COR-L47 (cell line): Measurements from ENCODE around the gene MIGA2.
A peak's percentile ranks its signal among the peaks of the same experiment; 100 is the strongest.
"Not testable (repeated sequence)": the region's sequence is repeated elsewhere in the genome, so short reads cannot be mapped to it uniquely, and the experiment has no call there.

Experiments
- DNase-seq: peaks from one replicate; lab custom pipeline; 2025; lab: John Stamatoyannopoulos, UW

Gene MIGA2

DNA sequence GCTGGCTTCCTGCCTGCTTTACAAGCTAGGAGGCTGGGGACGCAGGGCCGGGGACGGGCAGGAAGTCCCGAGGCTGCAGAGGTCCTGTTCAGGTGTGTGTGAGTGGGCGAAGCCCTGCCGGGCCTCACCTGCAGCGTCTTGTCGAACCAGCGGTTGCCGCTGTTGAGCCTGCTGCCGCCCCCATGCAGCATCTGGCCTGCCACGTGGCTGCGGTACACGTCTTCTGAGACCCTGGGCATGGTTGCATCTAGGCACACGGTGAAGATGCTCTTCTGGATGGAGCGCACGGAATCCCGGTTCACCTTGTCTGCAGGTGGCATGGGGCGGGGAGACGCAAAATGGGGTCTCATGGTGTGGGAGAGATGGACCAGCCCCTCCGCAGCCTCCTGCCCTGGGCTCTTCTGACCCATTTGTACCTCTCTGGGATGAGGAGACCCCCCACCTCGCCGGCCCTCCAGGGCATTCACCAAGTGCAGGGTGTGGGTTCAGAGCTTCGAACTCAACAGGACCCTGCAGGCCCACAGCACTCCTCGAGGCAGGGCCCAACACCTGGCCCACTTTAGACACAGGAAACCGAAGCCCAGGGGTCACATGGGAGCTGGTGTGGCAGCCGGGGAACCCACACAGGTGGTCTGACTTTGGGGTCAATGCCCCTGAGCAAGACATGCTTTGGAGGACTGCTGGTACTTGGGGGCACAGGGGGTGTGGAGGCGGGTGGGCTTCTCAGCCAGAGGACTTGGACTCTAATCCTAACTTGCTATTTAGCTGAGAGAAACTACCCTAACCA is 64.2 kb downstream of the MIGA2 start:
- DNase-seq, result no peak

DNA sequence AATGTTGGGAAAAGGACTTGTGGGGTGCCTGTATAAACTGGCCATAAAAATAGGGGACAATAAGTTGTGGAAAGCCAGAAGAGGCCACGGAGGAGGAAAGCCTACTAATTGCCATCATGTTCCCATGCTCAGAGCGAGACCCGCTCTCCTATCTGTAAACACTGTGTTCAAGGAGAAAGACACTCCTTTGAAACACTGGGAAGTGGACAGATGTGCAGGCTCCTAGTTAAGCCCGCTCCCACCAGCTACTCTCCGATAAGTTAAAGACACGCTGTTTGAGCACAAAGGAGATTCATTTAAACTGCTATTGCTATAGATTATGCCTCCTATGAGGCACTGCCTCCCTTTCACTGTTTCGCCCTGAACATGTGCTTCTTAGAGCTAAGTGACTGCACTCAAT is 64.9 kb downstream of the MIGA2 start:
- no peak for DNase-seq

DNA sequence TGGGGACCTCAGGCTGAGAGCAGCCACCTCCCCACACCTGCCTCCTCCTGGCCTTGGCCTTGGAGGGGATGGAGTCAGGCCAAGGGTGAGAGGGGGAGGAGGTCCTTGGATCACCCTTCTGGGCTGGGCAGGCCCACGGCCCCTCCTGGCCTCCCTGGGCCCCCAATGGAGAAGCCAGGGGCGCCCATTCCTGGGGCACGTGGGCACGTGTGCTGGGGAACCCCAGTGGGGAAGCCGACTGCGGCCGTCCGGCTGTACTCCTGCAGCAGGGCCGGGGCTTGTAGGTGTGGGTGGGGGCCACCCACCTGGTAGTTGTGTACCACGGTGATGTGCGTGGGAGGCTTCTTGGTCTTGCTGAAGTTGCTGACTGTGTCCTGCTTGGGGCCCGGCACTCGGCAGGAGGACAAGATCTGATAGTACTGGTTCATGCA is 65.7 kb downstream of the MIGA2 start:
- no peak for DNase-seq

DNA sequence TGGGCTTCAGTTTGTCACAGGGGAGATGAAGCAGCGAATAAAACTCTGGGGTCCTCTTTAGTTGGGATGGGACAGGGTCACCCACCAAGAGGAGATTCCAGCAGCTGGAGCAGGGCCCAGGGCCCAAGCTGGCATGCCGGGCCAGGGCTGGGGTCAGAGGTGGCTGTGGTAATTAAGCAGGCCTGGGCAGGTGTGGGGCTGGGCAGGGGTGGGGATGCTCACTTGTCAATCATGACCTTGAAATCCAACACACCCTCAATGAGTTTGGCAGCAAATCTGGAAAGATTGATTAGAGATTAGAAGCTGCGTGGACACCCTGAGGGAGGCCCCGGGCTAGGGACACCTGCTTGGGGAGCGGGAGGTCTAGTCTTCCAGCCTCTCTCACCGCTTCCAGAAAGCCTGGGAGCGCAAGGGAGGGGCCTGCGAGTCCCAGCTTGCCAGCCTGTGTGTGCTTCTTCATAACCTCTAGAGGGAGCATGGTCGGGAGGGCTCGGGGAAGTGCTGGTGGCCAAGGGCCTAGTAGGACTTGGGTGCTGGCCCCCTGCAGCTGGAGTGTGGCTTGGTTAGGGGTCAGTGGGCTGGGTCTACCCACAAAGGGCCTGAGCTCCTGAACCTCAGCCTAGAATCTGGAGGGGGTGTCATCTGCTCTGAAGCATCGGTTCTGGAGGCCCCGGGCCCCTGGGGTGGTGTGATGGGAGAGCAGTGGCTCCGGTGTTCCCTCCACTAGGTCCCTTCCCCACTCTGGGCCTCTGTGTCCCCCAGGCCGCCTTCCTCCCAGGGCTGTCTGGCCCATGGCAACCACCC is 66.6 kb downstream of the MIGA2 start:
- peak; percentile 51 for DNase-seq

DNA sequence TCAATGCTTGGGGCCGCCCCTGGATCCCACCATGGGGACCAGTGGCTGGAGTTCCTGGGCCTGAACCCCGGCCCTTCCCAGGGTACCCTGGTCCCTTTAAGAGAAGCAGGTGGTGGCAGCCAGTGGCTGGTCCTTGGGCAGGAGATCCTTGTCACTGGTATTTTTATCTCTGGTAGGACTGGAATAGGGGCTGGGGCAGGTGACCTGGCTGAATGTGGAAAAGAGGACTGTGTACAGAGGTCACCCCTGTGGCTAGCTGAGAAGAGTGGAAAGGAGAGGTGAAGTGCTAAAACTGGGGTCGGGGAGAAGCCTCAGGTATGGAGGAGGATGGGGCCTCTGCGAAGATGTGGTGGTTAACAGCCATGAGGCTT is 67.2 kb downstream of the MIGA2 start:
- no peak for DNase-seq

DNA sequence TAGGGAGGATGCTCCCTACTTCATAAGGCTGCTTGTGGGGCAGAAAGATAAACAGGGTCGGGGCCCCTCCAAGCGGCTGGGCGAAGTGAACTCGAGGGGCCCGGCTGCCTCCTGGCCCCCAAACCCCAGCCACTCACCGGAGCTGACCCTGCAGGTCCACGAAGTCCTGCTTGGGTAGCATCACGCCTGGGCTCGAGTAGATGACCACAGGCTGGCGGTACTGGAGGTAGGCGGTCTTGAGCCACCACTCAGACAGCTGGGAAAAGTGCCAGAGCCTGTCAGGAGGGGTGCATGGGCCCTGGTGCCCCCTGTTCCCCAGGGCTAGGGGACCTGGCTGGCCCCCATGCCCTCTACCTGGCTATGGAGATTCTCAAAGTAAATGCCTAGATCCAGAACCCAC is 67.6 kb downstream of the MIGA2 start:
- no peak for DNase-seq

DNA sequence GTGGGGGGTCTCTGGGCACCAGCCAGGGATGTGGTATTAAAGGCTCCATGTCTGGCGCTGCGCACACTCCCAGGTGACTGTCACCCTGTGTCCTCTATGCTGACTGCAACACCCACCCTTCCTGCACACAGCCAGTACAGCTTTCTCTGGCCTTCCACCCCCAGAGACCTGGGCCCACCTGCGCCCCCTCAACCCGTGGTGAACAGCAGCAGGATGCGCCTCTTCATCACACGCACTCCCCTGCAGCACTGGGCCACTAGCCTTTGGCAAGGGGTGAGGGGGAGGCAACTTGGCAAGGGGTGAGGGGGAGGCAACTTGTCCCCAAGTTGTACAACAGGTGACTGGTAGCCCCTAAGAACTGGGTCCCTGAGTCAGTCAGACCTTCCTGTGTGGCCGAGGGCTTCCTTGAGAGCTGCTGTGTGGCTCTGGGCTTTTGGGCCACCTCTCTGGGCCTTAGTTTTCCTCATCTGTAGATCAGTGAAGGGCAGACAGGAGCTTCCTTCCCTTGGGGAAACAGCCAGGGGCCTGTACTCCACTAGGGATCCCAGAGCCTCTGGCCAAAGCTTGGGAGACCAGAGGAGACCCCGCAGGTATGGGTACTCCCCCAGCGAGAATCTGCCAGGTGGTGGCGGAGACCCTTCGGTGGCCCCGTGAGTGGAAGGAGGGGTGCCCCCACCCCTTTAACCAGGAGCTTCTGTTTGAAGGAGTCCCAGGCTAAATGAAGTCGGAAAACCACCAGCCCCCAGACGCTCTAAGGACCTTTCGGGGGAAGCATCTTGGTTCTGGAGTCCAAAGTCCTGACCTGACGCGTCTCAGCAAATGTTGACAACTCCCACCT is 69.7 kb downstream of the MIGA2 start:
- DNase-seq, result no peak

DNA sequence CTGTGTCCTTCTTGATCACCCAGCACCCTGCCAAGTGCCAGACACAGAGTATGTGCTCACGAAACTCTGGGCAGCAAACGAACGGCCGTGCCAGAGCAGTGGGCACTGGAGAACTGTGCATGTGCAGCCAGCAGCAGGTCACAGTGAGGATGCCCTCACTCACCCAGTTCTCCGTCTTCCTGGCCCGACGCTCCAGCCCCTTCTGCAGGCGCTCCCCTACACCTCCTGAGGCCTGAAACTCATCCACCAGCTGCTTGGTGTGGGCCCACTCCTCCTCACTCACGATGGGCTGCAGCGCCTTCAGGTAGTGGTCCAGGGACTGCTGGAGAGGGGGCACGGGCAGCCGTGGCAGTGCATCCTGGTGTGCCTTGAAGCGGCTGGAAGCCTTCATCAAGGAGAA is 71.2 kb downstream of the MIGA2 start:
- no peak for DNase-seq

DNA sequence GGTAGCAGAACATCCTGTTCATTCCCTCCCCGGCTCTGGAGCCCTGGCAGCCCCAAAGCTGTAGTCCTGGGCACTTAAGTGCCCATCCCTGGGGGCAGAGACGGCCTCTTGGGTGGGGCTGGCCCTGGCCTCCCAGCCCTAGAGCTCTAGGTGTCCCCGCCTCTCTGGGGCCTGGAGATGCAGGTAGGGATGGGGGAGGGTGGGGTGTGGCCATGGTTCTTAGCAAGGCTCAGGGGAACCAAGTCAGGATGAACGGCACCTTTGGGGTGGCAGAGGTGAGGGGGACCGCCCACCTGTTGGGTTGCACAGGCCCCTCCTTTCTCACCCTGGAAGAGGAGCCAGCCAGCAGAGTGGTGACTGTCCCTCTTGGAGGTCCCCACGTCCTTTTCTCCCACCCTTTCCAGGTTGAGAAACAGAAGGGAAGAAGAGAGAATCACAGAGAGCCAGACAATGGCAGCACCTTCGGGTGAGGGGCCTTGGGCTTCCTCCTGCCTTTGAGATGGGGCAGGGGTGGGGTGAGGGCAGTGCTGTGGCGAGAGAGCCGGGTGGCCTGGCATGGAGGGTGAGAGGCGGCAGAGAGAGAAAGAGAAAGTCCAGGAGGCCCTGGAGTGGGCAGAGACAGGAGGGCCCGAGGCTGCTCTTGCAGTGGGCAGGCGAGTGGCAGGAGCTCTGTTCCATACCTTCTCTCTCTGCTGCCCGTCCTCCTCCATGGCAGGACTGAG is 71.8 kb downstream of the MIGA2 start:
- DNase-seq, result no peak

DNA sequence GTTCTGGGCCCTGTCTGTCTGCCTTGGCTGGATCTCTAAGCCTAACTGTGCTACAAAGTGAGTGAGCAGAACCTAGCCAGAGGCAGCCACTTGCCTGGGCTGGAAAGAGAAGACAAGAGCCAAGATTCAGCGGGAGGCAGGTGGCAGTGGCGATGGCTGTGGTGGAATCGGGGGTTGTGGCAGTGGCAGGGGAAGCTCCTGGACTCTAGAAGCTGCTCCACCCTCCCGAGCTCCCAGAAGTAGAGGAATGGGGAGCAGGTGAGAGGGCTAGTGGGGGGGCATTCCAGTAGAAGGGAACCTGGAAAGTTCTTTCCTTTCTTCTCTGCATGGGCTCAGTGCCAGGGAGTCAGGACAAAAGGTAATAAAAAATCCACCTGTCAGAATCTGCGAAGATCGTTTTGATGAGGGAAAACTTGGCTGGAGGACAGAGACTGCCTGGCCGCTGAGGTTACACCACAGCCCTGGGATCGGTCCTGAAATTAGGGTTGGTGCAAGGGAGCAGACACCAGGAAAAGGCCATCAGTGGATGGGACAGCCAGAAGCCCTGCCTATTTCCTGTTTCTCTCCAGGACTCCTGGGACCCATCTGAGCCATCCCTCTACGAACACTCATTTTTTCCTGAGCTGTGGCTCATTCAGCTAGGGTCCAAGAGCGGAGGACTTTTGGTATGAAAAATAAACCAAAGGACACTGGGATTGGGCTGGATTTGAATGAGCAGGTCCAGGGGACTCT is 72.5 kb downstream of the MIGA2 start:
- DNase-seq, result peak; percentile 31

DNA sequence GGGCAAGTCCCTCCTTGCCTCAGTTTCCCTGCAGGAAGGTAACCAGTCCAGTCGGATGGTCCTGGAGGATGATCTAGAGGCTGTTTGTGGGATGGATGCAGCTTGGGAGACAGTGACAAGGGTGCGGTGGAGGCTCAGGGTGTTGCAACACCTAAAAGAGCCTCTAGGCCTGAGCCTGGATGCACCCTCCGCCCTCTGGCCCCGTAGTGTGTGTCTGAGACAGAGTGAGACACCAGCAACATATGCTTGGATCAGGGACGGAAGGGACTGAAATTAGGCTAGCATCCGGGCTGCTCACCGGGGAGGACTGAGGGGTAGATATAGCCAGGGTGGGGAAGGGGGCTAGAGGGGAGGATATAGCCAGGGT is 73.1 kb downstream of the MIGA2 start:
- no peak for DNase-seq

DNA sequence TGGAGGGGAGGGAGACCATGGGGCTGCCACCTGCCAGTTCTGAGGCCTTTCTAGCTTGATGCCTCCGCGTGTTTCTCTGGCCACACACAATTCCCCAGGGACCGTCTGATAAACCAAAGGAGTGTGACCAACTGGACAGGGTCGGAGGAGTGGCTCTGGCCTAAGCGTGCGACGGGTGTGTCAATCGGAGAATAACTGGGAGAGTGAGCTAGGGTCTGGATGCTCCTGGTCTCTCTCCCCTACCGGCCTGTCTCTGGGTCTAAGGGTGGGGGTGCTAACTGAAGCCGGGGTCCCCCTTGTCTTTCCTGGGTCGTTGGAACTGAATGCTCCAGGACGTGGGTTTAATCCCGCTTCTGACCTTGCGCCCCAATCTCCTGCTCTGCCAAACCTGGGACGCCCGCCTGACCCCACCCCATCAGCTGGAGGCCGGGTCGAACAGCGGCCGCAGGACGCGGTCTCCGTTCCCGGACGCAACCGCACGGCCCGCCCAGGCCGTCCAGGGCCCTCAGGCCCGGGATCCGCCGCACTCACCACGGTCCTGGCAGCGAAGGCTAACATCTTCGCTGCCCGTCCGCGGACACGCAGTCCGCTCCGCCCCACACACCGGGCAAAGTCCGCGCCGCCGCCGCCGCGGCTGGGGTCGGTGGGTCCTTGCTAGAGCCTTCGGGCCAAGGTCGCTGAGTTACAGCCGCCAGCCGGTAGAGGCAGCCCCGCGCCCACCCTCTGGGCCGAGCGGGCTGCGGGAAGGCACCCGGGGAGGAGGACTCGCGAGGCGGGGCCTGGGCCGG is 73.7 kb downstream of the MIGA2 start:
- no peak for DNase-seq

DNA sequence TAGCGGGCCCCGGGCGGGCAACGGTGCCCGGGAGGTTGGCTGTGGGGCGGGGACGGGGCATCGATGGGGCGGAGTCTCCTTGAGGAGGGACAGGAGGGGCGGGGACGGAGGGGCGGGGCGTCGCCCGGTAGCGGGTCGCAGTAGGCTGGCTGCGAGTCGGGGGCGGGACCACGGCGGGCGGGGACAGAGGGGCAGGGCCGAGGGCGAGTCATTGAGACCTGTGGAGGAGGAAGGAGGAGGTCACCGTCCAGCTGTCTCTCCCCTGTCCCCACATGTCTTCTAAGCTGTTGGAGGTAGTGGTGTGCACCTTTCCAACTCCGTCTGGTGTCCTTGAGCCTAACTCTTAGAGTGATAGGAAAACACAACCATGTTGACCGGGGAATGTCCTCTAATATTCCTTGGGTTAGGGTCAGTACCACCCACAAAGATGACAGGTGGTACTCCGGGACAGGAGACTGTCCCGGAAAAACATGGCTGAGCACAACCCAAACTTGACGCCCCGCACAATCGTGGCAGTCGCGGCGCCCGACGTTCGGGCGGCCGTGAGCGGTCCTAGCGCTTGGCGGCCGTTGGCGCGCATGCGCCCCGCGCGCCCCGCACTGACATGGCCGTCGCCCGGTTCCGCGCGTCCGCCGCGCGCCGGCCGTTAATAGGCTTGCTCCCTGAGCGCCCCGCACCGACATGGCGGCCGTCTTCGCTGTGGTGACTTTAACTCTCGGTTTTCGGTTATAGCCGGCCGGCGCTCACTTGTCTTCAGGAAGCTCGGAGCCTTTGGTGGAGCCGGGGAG is 74.5 kb downstream of the MIGA2 start, which contains the start of the genes CRAT and PTPA:
Gene CRAT, minus strand, starts transcription at position 54 of the 788 bp plus-strand sequence. CDS start 284 bp downstream, outside the sequence.
Gene PTPA, plus strand, starts transcription at position 676 of the 788 bp plus-strand sequence. CDS start 186 bp downstream, outside the sequence.
- DNase-seq, result peak; percentile 90

DNA sequence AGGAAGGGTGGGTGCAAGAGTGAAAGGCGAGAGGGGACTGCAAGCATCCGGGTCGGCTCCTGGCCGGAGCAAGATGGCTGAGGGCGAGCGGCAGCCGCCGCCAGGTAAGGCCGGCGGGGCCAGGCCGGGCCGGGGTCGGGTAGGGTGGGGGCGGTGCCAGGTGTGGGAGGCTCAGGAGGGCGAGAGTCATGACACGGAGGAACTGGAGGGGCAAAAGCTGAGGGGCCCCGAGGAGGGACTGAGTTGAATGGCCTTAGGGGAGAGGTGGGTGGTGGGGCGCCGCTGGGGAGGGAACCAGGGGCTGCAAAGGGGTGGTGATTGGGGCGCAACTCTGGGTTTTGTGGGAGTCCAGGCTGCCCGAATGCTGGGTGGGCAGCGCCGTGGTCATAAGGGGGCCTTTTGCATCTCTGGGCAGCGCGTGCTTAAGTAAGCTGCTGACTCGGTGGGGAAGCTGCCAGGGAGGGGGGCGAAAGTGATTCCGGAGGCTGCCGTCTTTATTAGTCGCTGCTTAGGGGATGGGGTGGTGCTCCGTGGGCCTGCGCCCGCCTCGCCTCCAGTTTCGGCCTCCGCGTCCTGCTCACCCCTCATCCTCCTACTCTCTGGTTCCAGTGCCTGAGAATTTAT is 75.2 kb downstream of the MIGA2 start:
- DNase-seq, result peak; percentile 20

DNA sequence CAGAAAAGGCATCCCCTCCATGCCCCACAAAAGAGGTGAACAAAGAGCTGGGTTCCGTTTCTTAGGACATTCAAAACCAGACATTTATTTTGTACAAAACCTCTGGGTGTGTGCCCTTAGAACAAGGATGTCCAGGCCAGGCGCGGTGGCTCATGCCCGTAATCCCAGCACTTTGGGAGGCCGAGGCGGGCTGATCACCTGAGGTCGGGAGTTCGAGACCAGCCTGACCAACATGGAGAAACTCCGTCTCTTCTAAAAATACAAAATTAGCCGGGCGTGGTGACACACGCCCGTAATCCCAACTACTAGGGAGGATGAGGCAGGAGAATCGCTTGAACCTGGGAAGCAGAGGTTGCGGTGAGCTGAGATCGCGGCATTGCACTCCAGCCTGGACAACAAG is 76.1 kb downstream of the MIGA2 start:
- not testable (repeated sequence) for DNase-seq

DNA sequence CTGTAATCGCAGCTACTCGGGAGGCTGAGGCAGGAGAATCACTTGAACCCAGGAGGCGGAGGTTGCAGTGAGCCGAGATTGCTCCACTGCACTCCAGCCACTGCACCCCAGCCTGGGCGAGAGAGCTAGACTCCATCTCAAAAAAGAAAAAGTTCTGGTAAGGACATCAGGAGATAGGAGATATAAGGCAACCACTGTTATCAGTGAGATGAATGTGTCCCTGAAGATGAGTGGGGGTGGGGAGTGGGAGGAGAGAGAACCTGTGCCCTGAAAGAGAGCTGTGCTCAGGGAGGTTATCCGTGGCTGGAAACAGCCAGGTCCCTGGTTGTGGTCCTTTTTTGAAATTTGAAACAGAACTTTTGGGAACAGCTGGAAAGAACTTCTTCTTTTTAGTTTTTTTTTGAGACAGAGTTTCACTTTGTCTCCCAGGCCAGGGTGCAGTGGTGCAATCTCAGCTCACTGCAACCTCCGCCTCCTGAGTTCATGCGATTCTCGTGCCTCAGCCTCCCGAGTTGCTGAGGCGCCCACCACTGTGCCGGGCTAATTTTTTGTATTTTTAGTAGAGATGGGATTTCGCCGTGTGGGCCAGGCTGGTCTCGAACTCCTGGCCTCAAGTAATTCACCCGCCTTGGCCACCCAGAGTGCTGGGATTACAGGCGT is 77.3 kb downstream of the MIGA2 start:
- no peak for DNase-seq

DNA sequence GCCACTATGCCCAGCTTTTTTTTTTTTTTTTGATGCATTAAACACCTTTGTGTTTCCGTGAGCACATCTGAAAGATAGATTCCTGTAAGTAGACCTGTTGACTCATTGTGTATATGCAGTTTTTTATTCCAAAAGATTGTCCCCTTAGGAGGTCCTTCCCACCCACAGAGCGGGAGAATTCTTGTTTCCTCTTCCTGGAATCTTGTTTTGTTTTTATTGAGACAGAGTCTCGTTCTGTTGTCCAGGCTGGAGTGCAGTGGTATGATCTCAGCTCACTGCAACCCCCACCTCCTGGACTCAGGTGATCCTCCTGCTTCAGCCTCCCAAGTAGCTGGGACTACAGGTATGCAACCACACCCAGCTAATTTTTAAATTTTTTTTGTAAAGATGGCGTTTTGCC is 82.4 kb downstream of the MIGA2 start:
- no peak for DNase-seq

DNA sequence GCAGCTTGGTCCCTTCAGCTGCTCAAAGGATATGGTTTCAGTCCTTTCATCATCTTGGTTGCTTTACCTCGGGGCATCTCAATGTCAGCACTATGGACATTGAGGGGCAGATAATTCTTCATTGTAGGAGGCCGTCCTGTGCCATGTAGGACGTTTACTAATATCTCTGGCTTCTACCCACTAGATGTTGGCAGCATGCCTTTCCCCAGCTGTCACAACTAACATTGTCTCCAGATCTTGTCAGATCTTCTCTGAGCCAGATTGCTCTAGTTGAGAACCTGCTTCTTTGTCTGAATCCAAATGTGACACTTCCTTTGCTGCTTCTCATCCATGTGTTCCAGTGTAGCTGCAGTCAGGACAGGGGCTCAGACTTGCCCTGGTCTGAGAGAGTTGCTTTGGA is 85.1 kb downstream of the MIGA2 start:
- no peak for DNase-seq
